ENCODE measurements around the gene BIN1. TPM values are rescaled to one million over a fixed set of nuclear protein-coding genes. Genes with fewer than 3 reads are reported as not detected.

The BIN1 gene
- total RNA-seq, 4 donors from 2014 or later = 33.3 to 39.7 (median 38.4) TPM

GRCh38 chr2:127072396-127072795 lies 34.6 kb downstream of the BIN1 start:
- in situ Hi-C loops (cut with MboI; ENCODE audit: low pct_ligation_motif_present in 1 of 4, low pct_unique_long_range_greater_than_20kb in 1 of 4, low sequenced_read_pairs in 3 of 4) = no loop called here
- H3K36me3 ChIP-seq = no peaks in the 10 kb centered on the region
- intact Hi-C loops (cut with DNase I; ENCODE audit: low total_unique reads) = no loop called here
- 81 to 86% methylated on average over 2 to 9 of the region's 9 CpGs for WGBS, 2 donors (ENCODE audit: low coverage in 1 of 2)
- no peak for DNase-seq
- H3K9me3 ChIP-seq = no peaks in the 10 kb centered on the region
- peaks cover 0 to 9% (median 4%) of the 10 kb centered on the region in 4 donors for H3K4me1 ChIP-seq
- no peak overlapping the region for H3K27ac ChIP-seq
- no peaks in the 10 kb centered on the region for H3K27me3 ChIP-seq
- TF ChIP-seq EP300 (IDR thresholded peaks at IDR 0.05; ENCODE audit: low read depth) = no peak
- TF ChIP-seq CTCF (IDR thresholded peaks at IDR 0.05) = no peak
- TF ChIP-seq POLR2AphosphoS5 (IDR thresholded peaks at IDR 0.05) = no peak
- TF ChIP-seq POLR2A (IDR thresholded peaks at IDR 0.05) = no peak
- H3K4me3 ChIP-seq = no peak overlapping the region

- H3K36me3 ChIP-seq = no peaks in the 10 kb centered on the region
- peaks cover 0 to 11% (median 5%) of the 10 kb centered on the region in 4 donors for H3K4me1 ChIP-seq
- H3K27me3 ChIP-seq = no peaks in the 10 kb centered on the region
- no peak for DNase-seq
- H3K9me3 ChIP-seq = no peaks in the 10 kb centered on the region
- in situ Hi-C loops (cut with MboI; ENCODE audit: low pct_ligation_motif_present in 1 of 4, low pct_unique_long_range_greater_than_20kb in 1 of 4, low sequenced_read_pairs in 3 of 4) = no loop called here
- 85% methylated on average over 9 of the region's 9 CpGs; no CpG with 5 or more reads in 1 of the 2 donors for whole genome bisulfite sequencing, 2 donors (ENCODE audit: low coverage in 1 of 2)
- TF ChIP-seq EP300 (IDR thresholded peaks at IDR 0.05; ENCODE audit: low read depth) (no peak), POLR2AphosphoS5 (IDR thresholded peaks at IDR 0.05) (no peak), POLR2A (IDR thresholded peaks at IDR 0.05) (no peak), CTCF (IDR thresholded peaks at IDR 0.05) (no peak)
- intact Hi-C loops (cut with DNase I; ENCODE audit: low total_unique reads) = no loop called here
- no peak overlapping the region for H3K27ac ChIP-seq
- H3K4me3 ChIP-seq = no peak overlapping the region
Observed at GRCh38 chr2:127071901-127072328, 35.0 kb downstream of the BIN1 start.

- no peaks in the 10 kb centered on the region for H3K27me3 ChIP-seq
- intact Hi-C loops (cut with DNase I; ENCODE audit: low total_unique reads) (no loop called here), in situ Hi-C loops (cut with MboI; ENCODE audit: low pct_ligation_motif_present in 1 of 4, low pct_unique_long_range_greater_than_20kb in 1 of 4, low sequenced_read_pairs in 3 of 4) (no loop called here)
- H3K36me3 ChIP-seq = no peaks in the 10 kb centered on the region
- H3K27ac ChIP-seq = no peak overlapping the region
- H3K9me3 ChIP-seq = no peaks in the 10 kb centered on the region
- WGBS, 2 donors (ENCODE audit: low coverage in 1 of 2) = 90% methylated on average over 11 of the region's 11 CpGs; no CpG with 5 or more reads in 1 of the 2 donors
- TF ChIP-seq EP300 (IDR thresholded peaks at IDR 0.05; ENCODE audit: low read depth) = no peak
- no peak for TF ChIP-seq CTCF (IDR thresholded peaks at IDR 0.05)
- TF ChIP-seq POLR2AphosphoS5 (IDR thresholded peaks at IDR 0.05) = no peak
- no peak for TF ChIP-seq POLR2A (IDR thresholded peaks at IDR 0.05)
- H3K4me3 ChIP-seq = no peak overlapping the region
- peaks cover 2 to 19% (median 8%) of the 10 kb centered on the region in 4 donors for H3K4me1 ChIP-seq
- no peak for DNase-seq
Observed at GRCh38 chr2:127070221-127070620, 36.7 kb downstream of the BIN1 start.

- WGBS, 2 donors (ENCODE audit: low coverage in 1 of 2) = 81% methylated on average over 11 of the region's 11 CpGs; no CpG with 5 or more reads in 1 of the 2 donors
- Histone ChIP-seq H3K4me1 (peaks cover 3 to 25% (median 13%) of the 10 kb centered on the region in 4 donors), H3K9me3 (no peaks in the 10 kb centered on the region), H3K36me3 (no peaks in the 10 kb centered on the region), H3K27ac (no peak overlapping the region), H3K27me3 (no peaks in the 10 kb centered on the region), H3K4me3 (no peak overlapping the region)
- no peak for DNase-seq
- intact Hi-C loops (cut with DNase I; ENCODE audit: low total_unique reads) = no loop called here
- in situ Hi-C loops (cut with MboI; ENCODE audit: low pct_ligation_motif_present in 1 of 4, low pct_unique_long_range_greater_than_20kb in 1 of 4, low sequenced_read_pairs in 3 of 4) = no loop called here
- TF ChIP-seq CTCF (IDR thresholded peaks at IDR 0.05) (no peak), POLR2A (IDR thresholded peaks at IDR 0.05) (no peak), EP300 (IDR thresholded peaks at IDR 0.05; ENCODE audit: low read depth) (no peak), POLR2AphosphoS5 (IDR thresholded peaks at IDR 0.05) (no peak)
Observed at GRCh38 chr2:127069536-127069935, 37.4 kb downstream of the BIN1 start.

Data from transverse colon (tissue), 4 donors.